ENCODE data around the gene BCAS1.
"Not testable (repeated sequence)": the region's sequence is repeated elsewhere in the genome, so short reads cannot be mapped to it uniquely, and the experiment has no call there.

The BCAS1 gene

DNA sequence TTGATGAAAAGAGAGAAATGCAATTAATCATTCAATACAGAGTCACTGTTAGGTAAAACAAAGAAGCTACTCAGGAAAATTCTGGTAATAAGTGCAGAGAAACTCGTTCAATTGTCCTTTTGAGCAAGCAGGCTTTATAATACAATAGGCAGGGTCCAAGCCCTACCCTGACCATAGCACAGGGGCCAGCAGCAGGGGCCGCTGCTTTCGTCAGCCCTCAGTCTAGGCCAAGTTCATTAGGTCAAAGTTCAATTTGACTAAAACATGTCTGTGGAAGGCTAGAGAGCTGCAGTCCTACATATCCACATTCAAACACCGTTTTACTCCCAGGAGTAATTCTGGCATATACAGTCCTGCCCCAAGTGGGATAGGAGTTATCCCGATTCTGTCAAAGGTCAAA lies 94.6 kb downstream of the BCAS1 start:
- H3K27ac ChIP-seq, result no peak overlapping the region
- no peak for TF ChIP-seq ZFX (IDR thresholded peaks at IDR 0.05)
- TF ChIP-seq, protein P1, sequence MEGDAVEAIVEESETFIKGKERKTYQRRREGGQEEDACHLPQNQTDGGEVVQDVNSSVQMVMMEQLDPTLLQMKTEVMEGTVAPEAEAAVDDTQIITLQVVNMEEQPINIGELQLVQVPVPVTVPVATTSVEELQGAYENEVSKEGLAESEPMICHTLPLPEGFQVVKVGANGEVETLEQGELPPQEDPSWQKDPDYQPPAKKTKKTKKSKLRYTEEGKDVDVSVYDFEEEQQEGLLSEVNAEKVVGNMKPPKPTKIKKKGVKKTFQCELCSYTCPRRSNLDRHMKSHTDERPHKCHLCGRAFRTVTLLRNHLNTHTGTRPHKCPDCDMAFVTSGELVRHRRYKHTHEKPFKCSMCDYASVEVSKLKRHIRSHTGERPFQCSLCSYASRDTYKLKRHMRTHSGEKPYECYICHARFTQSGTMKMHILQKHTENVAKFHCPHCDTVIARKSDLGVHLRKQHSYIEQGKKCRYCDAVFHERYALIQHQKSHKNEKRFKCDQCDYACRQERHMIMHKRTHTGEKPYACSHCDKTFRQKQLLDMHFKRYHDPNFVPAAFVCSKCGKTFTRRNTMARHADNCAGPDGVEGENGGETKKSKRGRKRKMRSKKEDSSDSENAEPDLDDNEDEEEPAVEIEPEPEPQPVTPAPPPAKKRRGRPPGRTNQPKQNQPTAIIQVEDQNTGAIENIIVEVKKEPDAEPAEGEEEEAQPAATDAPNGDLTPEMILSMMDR (conservative IDR thresholded peaks at IDR 0.05), result no peak

DNA sequence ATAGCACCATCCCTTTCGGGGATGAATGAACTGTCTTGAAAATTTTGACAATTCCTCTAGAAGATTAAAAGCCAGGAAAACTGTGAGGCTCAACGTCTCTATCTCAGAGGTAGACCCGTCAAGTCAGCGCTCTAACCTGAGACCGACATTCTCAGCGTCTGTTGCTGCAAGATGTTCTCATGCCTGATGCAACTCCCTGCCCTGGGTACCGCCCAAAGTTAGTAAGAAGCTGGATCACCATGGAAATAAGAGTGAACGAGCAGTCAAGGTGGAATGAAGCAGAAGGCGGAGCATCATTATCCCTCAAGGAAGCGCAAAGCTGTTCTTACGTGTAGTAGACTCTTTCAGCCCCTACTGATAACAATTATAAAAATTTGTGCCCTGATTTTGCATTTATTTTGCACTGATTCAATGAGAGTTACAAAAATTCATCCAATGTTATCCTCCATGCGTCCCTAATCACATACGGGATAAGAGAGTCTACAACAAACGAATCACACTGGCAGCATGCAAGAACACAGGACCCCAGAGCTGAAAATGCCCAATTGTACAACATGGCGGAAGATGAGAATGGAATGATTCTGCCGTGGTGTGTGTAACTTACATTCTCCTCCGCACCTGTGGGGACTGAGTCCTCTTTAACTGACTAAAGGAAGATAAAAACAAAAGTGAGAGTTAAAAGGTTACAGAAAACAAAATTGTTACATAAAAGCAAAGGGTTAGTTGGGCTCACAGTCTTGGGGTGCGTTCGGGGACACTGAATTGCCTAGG lies 95.4 kb downstream of the BCAS1 start:
- TF ChIP-seq ZFX (IDR thresholded peaks at IDR 0.05), result no peak
- TF ChIP-seq, protein P1 (conservative IDR thresholded peaks at IDR 0.05), result no peak
- H3K27ac ChIP-seq, result no peak overlapping the region

DNA sequence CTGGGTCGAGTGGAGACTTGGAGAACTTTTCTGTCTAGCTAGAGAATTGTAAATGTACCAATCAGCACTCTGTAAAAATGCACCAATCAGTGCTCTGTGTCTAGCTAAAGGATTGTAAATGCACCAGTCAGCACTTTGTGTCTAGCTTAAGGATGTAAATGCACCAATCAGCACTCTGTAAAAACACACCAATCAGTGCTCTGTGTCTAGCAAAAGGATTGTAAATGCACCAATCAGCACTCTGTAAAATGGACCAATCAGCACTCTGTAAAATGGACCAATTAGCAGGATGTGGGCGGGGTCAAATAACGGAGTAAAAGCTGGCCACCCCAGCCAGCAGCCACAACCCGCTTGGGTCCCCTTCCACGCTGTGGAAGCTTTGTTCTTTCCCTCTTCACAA lies 96.5 kb downstream of the BCAS1 start:
- H3K27ac ChIP-seq, result not testable (repeated sequence)

DNA sequence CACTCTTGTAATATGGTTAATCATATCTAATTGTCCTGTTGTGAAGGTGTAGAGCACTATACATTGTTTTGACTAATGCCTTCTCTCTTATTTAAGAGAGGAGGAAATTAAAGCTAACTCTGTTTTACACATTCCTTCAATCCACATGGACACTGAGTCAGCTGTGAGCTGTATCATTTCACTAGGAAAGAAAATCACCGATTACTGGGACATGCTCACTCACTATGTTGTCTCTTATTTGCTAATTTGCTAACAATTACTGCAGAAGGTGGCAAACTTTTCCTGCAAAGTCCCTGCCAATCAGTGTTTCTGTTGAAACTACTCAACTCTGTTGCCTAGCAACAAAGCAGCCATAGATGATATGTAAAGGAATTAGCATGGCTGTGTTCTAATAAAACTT lies 98.2 kb downstream of the BCAS1 start:
- TF ChIP-seq, protein P1 (conservative IDR thresholded peaks at IDR 0.05), result no peak
- no peak for TF ChIP-seq ZFX (IDR thresholded peaks at IDR 0.05)
- H3K27ac ChIP-seq, result no peak overlapping the region

DNA sequence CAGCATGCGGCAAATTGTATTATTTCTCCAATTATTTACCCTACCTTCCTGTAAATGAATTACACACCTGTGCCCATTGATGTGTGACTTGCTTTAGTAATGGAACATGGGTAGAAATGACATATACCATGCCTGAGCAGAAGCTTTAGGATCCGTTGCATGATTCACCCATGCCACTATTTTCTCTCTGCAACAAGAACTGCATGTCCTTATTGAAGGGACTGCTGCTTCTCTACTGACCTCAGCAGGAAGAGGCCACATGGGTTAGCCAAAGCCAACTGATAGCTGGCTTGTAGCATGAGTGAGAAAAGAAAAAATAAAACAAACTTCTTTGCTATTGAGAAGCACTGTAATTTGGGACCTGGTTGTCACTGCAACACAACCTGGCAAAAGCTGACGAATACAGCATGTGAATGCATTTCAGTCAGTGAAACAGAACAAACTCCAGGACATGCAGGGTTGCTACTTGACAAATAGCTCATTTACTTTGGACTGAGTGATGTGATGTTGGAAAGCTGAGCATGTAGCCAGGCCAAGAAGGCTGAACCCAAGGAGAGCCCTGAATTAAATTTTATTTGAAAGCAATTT lies 99.2 kb downstream of the BCAS1 start:
- H3K27ac ChIP-seq, result no peak overlapping the region
- TF ChIP-seq, protein P1 (conservative IDR thresholded peaks at IDR 0.05), result no peak
- no peak for TF ChIP-seq ZFX (IDR thresholded peaks at IDR 0.05)

DNA sequence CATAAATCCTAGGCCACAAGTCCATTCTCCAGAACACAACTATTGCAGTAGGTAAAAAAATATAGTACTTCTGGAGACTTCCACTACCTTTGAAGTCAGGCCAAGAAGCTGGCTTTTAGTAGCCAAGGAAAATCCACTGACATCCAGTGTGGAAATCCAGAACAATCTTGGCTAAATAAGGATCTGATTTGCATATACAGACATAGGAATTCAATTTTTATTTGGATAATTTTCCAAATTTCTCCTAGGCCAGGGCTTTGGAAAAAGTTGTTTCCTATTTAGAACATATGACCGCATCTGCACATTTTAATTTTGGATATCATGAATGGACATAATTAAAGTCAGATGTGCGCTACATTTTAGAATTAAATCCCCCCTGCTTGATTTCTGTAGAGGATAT lies 100.2 kb downstream of the BCAS1 start:
- TF ChIP-seq, protein P1 (conservative IDR thresholded peaks at IDR 0.05), result no peak
- no peak for TF ChIP-seq ZFX (IDR thresholded peaks at IDR 0.05)

DNA sequence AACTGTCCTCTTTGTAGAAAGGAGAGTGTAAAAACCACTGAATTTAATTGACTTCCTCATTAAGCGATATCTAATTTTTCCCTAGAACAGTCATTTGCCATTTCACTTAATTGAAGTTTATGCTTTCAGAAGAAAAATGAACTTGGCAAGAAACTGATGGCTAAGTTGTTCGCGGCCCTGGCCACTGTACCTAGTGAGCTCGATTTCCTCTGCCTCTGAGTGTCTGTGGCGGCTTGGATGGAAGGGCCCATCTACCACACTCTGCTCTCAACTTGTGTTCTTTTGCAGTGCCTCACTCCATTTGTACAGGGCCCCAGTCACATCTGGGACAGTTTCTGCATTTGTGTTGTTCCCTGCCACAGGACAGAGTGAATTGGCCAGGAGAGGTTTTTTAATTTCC lies 102.9 kb downstream of the BCAS1 start:
- TF ChIP-seq ZFX (IDR thresholded peaks at IDR 0.05), result no peak
- TF ChIP-seq, protein P1 (conservative IDR thresholded peaks at IDR 0.05), result no peak
- no peak overlapping the region for H3K27ac ChIP-seq

More for the DNA sequence above, 100.2 kb downstream of the BCAS1 start:
- H3K27ac ChIP-seq, result no peak overlapping the region

Measured in C4-2B (cell line).